Middle frontal gyrus (tissue), 1 donor: Measurements from ENCODE around the gene ZNF423.

Experiments
- DNase-seq: peaks from one replicate; pipeline ENCODE4 v3.0.0-alpha.2; 2015; ENCODE audit warnings: low spot score; ENCODE audit errors: extremely low spot score

ZNF423 gene

GRCh38 chr16:49486400-49486799 lies 369.5 kb downstream of the ZNF423 start:
- DNase-seq, result no peak

GRCh38 chr16:49485663-49486062 lies 370.2 kb downstream of the ZNF423 start:
- DNase-seq, result no peak

- DNase-seq, result no peak
Observed at GRCh38 chr16:49484936-49485335, 371.0 kb downstream of the ZNF423 start.

GRCh38 chr16:49484451-49484849 lies 371.5 kb downstream of the ZNF423 start:
- DNase-seq, result no peak

- DNase-seq, result no peak
Observed at GRCh38 chr16:49483651-49484450, 372.1 kb downstream of the ZNF423 start.

- no peak for DNase-seq
Observed at GRCh38 chr16:49483251-49483650, 372.7 kb downstream of the ZNF423 start.

- DNase-seq, result no peak
Observed at GRCh38 chr16:49482690-49483089, 373.2 kb downstream of the ZNF423 start.

- no peak for DNase-seq
Observed at GRCh38 chr16:49478616-49479015, 377.3 kb downstream of the ZNF423 start.

- no peak for DNase-seq
Observed at GRCh38 chr16:49478107-49478506, 377.8 kb downstream of the ZNF423 start.

GRCh38 chr16:49477250-49477895 lies 378.5 kb downstream of the ZNF423 start:
- no peak for DNase-seq

GRCh38 chr16:49474741-49475140 lies 381.2 kb downstream of the ZNF423 start:
- DNase-seq, result no peak

GRCh38 chr16:49473773-49474172 lies 382.1 kb downstream of the ZNF423 start:
- no peak for DNase-seq

- no peak for DNase-seq
Observed at GRCh38 chr16:49473131-49473530, 382.8 kb downstream of the ZNF423 start.

GRCh38 chr16:49472598-49472997 lies 383.3 kb downstream of the ZNF423 start:
- no peak for DNase-seq

GRCh38 chr16:49471038-49471727 lies 384.7 kb downstream of the ZNF423 start:
- no peak for DNase-seq

- DNase-seq, result no peak
Observed at GRCh38 chr16:49470513-49470991, 385.4 kb downstream of the ZNF423 start.

- DNase-seq, result no peak
Observed at GRCh38 chr16:49469930-49470451, 385.9 kb downstream of the ZNF423 start.

- no peak for DNase-seq
Observed at GRCh38 chr16:49469311-49469670, 386.6 kb downstream of the ZNF423 start.

GRCh38 chr16:49468611-49469310 lies 387.2 kb downstream of the ZNF423 start:
- DNase-seq, result no peak

GRCh38 chr16:49467540-49468372 lies 388.2 kb downstream of the ZNF423 start:
- no peak for DNase-seq
